GM10248 (cell line): ENCODE results near the gene DSCAM.

Experiments
- CTCF ChIA-PET: fragments of 300-600 bp; sonication (Branson Sonifier 250); formaldehyde crosslinking; extraction: SDS; loops from one replicate; lab custom pipeline; 2021; ENCODE audit warnings: antibody characterized with exemption; lab: Yijun Ruan, JAX
- POLR2A ChIA-PET: fragments of 350-650 bp; sonication (Branson Sonifier 250); formaldehyde crosslinking; extraction: SDS; loops from one replicate; lab custom pipeline; 2020; ENCODE audit warnings: antibody characterized with exemption; lab: Yijun Ruan, JAX
- DNase-seq: peaks from one replicate; pipeline ENCODE4 v3.0.0; 2012; ENCODE audit errors: extremely low spot score
- CTCF ChIP-seq: IDR thresholded peaks from 2 replicates; pipeline ENCODE4 v1.5.1; 2012; ENCODE audit warnings: mild to moderate bottlenecking, low read depth; ENCODE audit errors: extremely low read depth, missing control alignments, control extremely low read depth

DSCAM gene

GRCh38 chr21:40850071-40850470 lies 3.1 kb upstream of the DSCAM start:
- ChIA-PET POLR2A (no interaction called here), CTCF (no interaction called here)
- no peak for DNase-seq
- TF ChIP-seq CTCF, result no peak

- no peak for DNase-seq
- ChIA-PET CTCF (no interaction called here), POLR2A (no interaction called here)
- no peak for TF ChIP-seq CTCF
These were observed 993 bp upstream of the DSCAM start for GRCh38 chr21:40847951-40848350.

- DNase-seq, result no peak
- ChIA-PET POLR2A (no interaction called here), CTCF (no interaction called here)
- no peak for TF ChIP-seq CTCF
These were observed 855 bp downstream of the DSCAM start for GRCh38 chr21:40846103-40846502.

GRCh38 chr21:40845441-40845995 lies 1.4 kb downstream of the DSCAM start:
- ChIA-PET POLR2A (no interaction called here), CTCF (no interaction called here)
- TF ChIP-seq CTCF, result no peak
- DNase-seq, result no peak

- TF ChIP-seq CTCF, result no peak
- ChIA-PET CTCF (no interaction called here), POLR2A (no interaction called here)
- DNase-seq, result no peak
These were observed 2.0 kb downstream of the DSCAM start for GRCh38 chr21:40844935-40845334.

GRCh38 chr21:40842197-40842552 lies 4.8 kb downstream of the DSCAM start:
- ChIA-PET CTCF (interaction anchor here (1.3 kb wide), 1 partner anchor 11 kb away, joined by 3 read pairs; no protein-coding TSS in a partner anchor), POLR2A (no interaction called here)
- no peak for DNase-seq
- no peak for TF ChIP-seq CTCF
